SK-N-SH treated with all-trans-retinoic acid at 6 μM for 48 hours (cell line): ENCODE results near the gene WDR38.

Experiments
- BACH2 ChIP-seq: fragments of 250-450 bp; sonication (Bioruptor Pico); IDR thresholded peaks from 2 replicates; pipeline ENCODE4 v1.9.0; 2021; ENCODE audit warnings: mild to moderate bottlenecking, borderline replicate concordance
- GLIS3 ChIP-seq: fragments of 250-450 bp; sonication (Bioruptor Pico); IDR thresholded peaks from 2 replicates; pipeline ENCODE4 v1.5.0; 2020; ENCODE audit warnings: mild to moderate bottlenecking, moderate library complexity
- OSR1 ChIP-seq: fragments of 250-450 bp; sonication (Bioruptor Pico); IDR thresholded peaks from 2 replicates; pipeline ENCODE4 v1.8.0; 2022; ENCODE audit warnings: moderate library complexity, mild to moderate bottlenecking, inconsistent platforms
- RARB ChIP-seq: fragments of 250-450 bp; sonication (Bioruptor Pico); IDR thresholded peaks from 2 replicates; pipeline ENCODE4 v1.8.0; 2021; ENCODE audit warnings: mild to moderate bottlenecking, moderate library complexity
- SNAI2 ChIP-seq: fragments of 250-450 bp; sonication (Bioruptor Pico); IDR thresholded peaks from 2 replicates; pipeline ENCODE4 v1.5.0; 2020; ENCODE audit warnings: mild to moderate bottlenecking, moderate library complexity
- TOX ChIP-seq: fragments of 250-450 bp; sonication (Bioruptor Pico); IDR thresholded peaks from 2 replicates; pipeline ENCODE4 v1.8.0; 2021; ENCODE audit warnings: mild to moderate bottlenecking, moderate library complexity, borderline replicate concordance
- ZFP3 ChIP-seq: fragments of 250-450 bp; sonication (Bioruptor Pico); IDR thresholded peaks from 2 replicates; pipeline ENCODE4 v1.5.0; 2020; ENCODE audit warnings: mild to moderate bottlenecking, moderate library complexity
- ZFP30 ChIP-seq: fragments of 450-650 bp; formaldehyde crosslinking; IDR thresholded peaks from 2 replicates; pipeline ENCODE4 v1.5.0; 2022; ENCODE audit warnings: mild to moderate bottlenecking, moderate library complexity
- ZNF70 ChIP-seq: fragments of 450-650 bp; formaldehyde crosslinking; IDR thresholded peaks from 2 replicates; pipeline ENCODE4 v1.5.0; 2020; ENCODE audit warnings: mild to moderate bottlenecking, moderate library complexity
- TF ChIP-seq, protein P1 (sequence below): fragments of 250-450 bp; sonication (Bioruptor Pico); IDR thresholded peaks from 2 replicates; pipeline ENCODE4 v1.8.0; 2020; ENCODE audit warnings: mild to moderate bottlenecking, moderate library complexity, borderline replicate concordance

DNA sequence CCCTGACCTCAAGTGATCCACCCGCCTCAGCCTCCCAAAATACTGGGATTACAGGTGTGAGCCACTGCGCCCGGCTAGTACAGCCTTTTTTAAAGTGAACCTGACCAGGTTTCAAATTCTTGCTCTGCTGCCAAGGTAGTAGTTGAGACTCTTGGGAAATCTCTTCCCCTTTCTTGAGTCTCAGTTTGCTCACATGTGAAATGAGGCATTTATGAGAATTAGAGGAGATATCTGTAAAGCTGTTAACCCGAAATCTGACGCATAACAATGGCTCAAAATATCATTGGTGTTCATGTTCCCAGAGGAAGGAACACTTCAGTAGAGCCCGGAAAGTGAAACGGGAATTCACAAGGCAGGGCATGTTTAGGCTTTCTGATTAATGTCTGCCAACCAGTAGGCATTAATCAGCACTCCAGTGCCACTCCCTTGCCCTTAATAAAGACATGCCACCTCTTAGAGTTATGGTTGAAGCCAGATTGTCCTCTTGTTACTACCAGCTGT lies 10.2 kb downstream of the WDR38 start:
- TF ChIP-seq GLIS3 (CRISPR knock-in tag) (no peak), OSR1 (CRISPR knock-in tag) (no peak), ZNF70 (no peak), TOX (CRISPR knock-in tag) (no peak), ZFP3 (no peak), BACH2 (CRISPR knock-in tag) (no peak), SNAI2 (CRISPR knock-in tag) (no peak), ZFP30 (CRISPR knock-in tag) (no peak), RARB (no peak)
- TF ChIP-seq, protein P1, sequence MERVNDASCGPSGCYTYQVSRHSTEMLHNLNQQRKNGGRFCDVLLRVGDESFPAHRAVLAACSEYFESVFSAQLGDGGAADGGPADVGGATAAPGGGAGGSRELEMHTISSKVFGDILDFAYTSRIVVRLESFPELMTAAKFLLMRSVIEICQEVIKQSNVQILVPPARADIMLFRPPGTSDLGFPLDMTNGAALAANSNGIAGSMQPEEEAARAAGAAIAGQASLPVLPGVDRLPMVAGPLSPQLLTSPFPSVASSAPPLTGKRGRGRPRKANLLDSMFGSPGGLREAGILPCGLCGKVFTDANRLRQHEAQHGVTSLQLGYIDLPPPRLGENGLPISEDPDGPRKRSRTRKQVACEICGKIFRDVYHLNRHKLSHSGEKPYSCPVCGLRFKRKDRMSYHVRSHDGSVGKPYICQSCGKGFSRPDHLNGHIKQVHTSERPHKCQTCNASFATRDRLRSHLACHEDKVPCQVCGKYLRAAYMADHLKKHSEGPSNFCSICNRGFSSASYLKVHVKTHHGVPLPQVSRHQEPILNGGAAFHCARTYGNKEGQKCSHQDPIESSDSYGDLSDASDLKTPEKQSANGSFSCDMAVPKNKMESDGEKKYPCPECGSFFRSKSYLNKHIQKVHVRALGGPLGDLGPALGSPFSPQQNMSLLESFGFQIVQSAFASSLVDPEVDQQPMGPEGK (CRISPR knock-in tag): no peak
